ENCODE results near the gene MAP2K7. TPM values are rescaled to one million over a fixed set of nuclear protein-coding genes. Genes with fewer than 3 reads are reported as not detected.

Gene MAP2K7
- total RNA-seq, 1 experiment from 2014 or later = 39.4 TPM

DNA sequence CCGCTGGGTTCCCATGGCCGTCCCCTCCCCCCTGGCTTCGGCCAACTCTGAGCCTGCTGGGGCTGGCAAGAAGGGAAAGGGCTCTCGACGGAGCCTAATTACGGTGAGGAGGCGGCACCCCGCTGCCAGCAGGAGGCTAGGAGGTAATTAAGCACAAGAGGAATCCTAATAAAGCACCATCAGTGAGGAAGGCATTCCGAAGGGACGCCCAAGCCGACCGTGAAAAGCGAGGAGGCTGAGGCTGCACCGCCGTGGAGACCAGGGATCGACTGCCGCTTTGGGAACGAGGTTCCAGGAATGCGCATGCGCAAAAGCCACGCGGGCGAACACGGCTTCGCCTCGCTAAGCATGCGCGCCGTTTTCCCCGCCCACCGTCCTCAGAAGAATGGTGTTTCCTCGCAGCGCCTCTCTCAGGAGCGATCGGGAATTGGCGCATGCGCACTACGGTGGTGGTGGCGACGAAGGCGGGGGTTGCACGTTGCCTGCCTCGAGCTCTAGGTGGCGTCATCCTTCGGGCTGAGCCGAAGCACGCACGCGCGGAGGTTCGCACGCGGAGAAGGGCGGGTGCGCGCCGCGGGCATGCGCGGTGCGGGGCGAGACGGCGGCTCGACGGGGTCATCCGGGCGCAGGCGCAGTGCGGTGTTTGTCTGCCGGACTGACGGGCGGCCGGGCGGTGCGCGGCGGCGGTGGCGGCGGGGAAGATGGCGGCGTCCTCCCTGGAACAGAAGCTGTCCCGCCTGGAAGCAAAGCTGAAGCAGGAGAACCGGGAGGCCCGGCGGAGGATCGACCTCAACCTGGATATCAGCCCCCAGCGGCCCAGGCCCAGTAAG is at the start of gene MAP2K7 (continued):
- TF ChIP-seq, protein P1, sequence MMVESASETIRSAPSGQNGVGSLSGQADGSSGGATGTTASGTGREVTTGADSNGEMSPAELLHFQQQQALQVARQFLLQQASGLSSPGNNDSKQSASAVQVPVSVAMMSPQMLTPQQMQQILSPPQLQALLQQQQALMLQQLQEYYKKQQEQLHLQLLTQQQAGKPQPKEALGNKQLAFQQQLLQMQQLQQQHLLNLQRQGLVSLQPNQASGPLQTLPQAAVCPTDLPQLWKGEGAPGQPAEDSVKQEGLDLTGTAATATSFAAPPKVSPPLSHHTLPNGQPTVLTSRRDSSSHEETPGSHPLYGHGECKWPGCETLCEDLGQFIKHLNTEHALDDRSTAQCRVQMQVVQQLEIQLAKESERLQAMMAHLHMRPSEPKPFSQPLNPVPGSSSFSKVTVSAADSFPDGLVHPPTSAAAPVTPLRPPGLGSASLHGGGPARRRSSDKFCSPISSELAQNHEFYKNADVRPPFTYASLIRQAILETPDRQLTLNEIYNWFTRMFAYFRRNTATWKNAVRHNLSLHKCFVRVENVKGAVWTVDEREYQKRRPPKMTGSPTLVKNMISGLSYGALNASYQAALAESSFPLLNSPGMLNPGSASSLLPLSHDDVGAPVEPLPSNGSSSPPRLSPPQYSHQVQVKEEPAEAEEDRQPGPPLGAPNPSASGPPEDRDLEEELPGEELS (CRISPR knock-in tag; IDR thresholded peaks at IDR 0.05) = peak; percentile 92; the same call in 1 of the 2 replicates
- TF ChIP-seq FOXP1 (CRISPR knock-in tag; IDR thresholded peaks at IDR 0.05; ENCODE audit: borderline replicate concordance) (peak; percentile 95), ZNF232 (CRISPR knock-in tag; IDR thresholded peaks at IDR 0.05) (peak; percentile 96; the same call in 1 of the 2 replicates), ATF1 (CRISPR knock-in tag; IDR thresholded peaks at IDR 0.05) (peak; percentile 42; the same call in 1 of the 2 replicates), TEAD1 (CRISPR knock-in tag; IDR thresholded peaks at IDR 0.05) (peak; percentile 96), HMGA2 (CRISPR knock-in tag; IDR thresholded peaks at IDR 0.05) (no peak), MLX (CRISPR knock-in tag; IDR thresholded peaks at IDR 0.05) (no peak), RORB (CRISPR knock-in tag; IDR thresholded peaks at IDR 0.05) (no peak), ZNF263 (CRISPR knock-in tag; IDR thresholded peaks at IDR 0.05; ENCODE audit: low read depth) (no peak), MAX (CRISPR knock-in tag; IDR thresholded peaks at IDR 0.05) (peak; percentile 99), ATF2 (CRISPR knock-in tag; IDR thresholded peaks at IDR 0.05; ENCODE audit: borderline replicate concordance, low read depth) (no peak; the same call in 1 of the 2 replicates), ZNF396 (CRISPR knock-in tag; IDR thresholded peaks at IDR 0.05; ENCODE audit: borderline replicate concordance) (no peak)

DNA sequence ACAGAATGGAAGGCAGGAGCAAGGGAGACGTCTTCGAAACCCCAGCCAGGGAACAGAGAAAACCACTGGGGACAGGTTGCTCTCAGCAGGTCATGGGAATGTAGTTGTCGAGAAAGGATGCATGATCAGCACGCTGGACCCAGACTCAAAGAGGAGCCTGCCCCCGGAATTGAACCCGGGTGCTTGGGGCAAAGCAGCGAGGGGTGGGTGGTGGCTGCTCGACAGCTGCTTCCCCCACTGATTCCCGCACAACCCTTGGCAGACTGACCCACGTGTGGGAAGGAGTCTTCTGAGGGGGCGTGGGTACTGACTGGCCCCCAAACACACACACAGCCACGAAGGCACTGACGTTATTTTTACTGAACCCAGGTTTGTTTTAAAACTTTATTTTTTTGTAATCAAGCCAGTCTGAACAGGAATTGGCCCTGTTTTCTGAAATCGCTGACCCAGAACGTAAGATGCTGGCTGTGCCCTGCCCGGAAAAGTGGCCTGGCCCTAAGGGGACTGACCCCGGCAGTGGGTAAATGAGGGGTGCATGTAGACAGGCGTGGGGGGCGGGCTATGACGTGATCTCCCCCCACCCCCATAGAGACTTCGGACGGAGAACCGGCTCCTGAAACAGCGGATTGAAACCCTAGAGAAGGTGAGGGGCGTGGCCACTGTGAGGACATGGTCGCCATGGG is 48.1 kb upstream of the MAP2K7 start:
- H3K9me3 Mint-ChIP-seq = no peaks in the 10 kb centered on the region
- CTCF ChIA-PET = no interaction called here
- POLR2A ChIA-PET = no interaction called here
- peaks cover 51% of the 10 kb centered on the region for H3K27me3 Mint-ChIP-seq (ENCODE audit: low read depth)
- peaks cover 8% of the 10 kb centered on the region for H3K4me1 Mint-ChIP-seq
- H3K36me3 Mint-ChIP-seq = no peaks in the 10 kb centered on the region
- ATAC-seq (no peak), DNase-seq (ENCODE audit: low spot score) (no peak)
- no peak overlapping the region for H3K4me3 Mint-ChIP-seq
- no peak overlapping the region for H3K27ac Mint-ChIP-seq
- TF ChIP-seq ZNF263 (CRISPR knock-in tag; IDR thresholded peaks at IDR 0.05; ENCODE audit: low read depth) (no peak), PREB (CRISPR knock-in tag; IDR thresholded peaks at IDR 0.05; ENCODE audit: borderline replicate concordance) (no peak), MLX (CRISPR knock-in tag; IDR thresholded peaks at IDR 0.05) (no peak), STAT6 (CRISPR knock-in tag; conservative IDR thresholded peaks at IDR 0.05; ENCODE audit: low read depth) (no peak)
- TF ChIP-seq, protein P2, sequence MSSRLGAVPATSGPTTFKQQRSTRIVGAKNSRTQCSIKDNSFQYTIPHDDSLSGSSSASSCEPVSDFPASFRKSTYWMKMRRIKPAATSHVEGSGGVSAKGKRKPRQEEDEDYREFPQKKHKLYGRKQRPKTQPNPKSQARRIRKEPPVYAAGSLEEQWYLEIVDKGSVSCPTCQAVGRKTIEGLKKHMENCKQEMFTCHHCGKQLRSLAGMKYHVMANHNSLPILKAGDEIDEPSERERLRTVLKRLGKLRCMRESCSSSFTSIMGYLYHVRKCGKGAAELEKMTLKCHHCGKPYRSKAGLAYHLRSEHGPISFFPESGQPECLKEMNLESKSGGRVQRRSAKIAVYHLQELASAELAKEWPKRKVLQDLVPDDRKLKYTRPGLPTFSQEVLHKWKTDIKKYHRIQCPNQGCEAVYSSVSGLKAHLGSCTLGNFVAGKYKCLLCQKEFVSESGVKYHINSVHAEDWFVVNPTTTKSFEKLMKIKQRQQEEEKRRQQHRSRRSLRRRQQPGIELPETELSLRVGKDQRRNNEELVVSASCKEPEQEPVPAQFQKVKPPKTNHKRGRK (CRISPR knock-in tag; IDR thresholded peaks at IDR 0.05; ENCODE audit: borderline replicate concordance) = no peak
- TF ChIP-seq, protein P3, sequence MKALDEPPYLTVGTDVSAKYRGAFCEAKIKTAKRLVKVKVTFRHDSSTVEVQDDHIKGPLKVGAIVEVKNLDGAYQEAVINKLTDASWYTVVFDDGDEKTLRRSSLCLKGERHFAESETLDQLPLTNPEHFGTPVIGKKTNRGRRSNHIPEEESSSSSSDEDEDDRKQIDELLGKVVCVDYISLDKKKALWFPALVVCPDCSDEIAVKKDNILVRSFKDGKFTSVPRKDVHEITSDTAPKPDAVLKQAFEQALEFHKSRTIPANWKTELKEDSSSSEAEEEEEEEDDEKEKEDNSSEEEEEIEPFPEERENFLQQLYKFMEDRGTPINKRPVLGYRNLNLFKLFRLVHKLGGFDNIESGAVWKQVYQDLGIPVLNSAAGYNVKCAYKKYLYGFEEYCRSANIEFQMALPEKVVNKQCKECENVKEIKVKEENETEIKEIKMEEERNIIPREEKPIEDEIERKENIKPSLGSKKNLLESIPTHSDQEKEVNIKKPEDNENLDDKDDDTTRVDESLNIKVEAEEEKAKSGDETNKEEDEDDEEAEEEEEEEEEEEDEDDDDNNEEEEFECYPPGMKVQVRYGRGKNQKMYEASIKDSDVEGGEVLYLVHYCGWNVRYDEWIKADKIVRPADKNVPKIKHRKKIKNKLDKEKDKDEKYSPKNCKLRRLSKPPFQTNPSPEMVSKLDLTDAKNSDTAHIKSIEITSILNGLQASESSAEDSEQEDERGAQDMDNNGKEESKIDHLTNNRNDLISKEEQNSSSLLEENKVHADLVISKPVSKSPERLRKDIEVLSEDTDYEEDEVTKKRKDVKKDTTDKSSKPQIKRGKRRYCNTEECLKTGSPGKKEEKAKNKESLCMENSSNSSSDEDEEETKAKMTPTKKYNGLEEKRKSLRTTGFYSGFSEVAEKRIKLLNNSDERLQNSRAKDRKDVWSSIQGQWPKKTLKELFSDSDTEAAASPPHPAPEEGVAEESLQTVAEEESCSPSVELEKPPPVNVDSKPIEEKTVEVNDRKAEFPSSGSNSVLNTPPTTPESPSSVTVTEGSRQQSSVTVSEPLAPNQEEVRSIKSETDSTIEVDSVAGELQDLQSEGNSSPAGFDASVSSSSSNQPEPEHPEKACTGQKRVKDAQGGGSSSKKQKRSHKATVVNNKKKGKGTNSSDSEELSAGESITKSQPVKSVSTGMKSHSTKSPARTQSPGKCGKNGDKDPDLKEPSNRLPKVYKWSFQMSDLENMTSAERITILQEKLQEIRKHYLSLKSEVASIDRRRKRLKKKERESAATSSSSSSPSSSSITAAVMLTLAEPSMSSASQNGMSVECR (CRISPR knock-in tag; IDR thresholded peaks at IDR 0.05; ENCODE audit: borderline replicate concordance) = no peak
